ENCODE measurements around the gene SFXN3.

GRCh38 chr10:101040061-101040460, 9.0 kb downstream of the SFXN3 start:
- TF ChIP-seq POLR2A (IDR thresholded peaks at IDR 0.05; ENCODE audit: low read length) (no peak), GATA1 (IDR thresholded peaks at IDR 0.05; ENCODE audit: low read depth, low read length) (no peak)
